ENCODE results near the gene PPP5C. TPM values are rescaled to one million over a fixed set of nuclear protein-coding genes. Genes with fewer than 3 reads are reported as not detected.
A peak's percentile ranks its signal among the peaks of the same experiment; 100 is the strongest.

The PPP5C gene
- total RNA-seq, 1 donor from 2014 or later: 86.4 TPM

DNA sequence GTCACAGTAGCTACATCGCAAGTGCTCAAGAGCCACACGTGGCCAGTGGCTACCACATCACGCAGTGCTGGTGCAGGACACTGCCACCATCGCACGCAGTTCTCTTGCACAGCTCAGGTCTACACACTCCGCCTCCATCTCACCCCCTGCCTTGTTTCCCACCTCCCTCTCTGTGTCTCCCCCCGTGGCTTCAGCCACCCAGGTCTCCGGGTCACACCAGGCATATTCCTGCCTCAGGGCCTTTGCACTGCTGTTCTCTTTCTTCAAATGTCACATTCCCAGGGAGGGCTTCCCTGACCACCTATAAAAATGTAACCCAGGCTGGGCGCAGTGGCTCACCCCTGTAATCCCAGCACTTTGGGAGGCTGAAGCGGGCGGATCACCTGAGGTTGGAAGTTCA is 55.8 kb downstream of the PPP5C start:
- no peaks in the 10 kb centered on the region for H3K9me3 Mint-ChIP-seq
- no peak overlapping the region for H3K27ac Mint-ChIP-seq
- no peaks in the 10 kb centered on the region for H3K36me3 Mint-ChIP-seq
- H3K4me1 Mint-ChIP-seq: peaks cover 24% of the 10 kb centered on the region
- TF ChIP-seq, protein P1, sequence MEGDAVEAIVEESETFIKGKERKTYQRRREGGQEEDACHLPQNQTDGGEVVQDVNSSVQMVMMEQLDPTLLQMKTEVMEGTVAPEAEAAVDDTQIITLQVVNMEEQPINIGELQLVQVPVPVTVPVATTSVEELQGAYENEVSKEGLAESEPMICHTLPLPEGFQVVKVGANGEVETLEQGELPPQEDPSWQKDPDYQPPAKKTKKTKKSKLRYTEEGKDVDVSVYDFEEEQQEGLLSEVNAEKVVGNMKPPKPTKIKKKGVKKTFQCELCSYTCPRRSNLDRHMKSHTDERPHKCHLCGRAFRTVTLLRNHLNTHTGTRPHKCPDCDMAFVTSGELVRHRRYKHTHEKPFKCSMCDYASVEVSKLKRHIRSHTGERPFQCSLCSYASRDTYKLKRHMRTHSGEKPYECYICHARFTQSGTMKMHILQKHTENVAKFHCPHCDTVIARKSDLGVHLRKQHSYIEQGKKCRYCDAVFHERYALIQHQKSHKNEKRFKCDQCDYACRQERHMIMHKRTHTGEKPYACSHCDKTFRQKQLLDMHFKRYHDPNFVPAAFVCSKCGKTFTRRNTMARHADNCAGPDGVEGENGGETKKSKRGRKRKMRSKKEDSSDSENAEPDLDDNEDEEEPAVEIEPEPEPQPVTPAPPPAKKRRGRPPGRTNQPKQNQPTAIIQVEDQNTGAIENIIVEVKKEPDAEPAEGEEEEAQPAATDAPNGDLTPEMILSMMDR (IDR thresholded peaks at IDR 0.05; ENCODE audit: unreplicated experiment): no peak
- H3K27me3 Mint-ChIP-seq (ENCODE audit: low read depth): no peaks in the 10 kb centered on the region
- DNase-seq (ENCODE audit: low spot score in 2 of 2, unreplicated experiment in 2 of 2): no peak
- H3K4me3 Mint-ChIP-seq: peak overlapping the region; percentile 37

DNA sequence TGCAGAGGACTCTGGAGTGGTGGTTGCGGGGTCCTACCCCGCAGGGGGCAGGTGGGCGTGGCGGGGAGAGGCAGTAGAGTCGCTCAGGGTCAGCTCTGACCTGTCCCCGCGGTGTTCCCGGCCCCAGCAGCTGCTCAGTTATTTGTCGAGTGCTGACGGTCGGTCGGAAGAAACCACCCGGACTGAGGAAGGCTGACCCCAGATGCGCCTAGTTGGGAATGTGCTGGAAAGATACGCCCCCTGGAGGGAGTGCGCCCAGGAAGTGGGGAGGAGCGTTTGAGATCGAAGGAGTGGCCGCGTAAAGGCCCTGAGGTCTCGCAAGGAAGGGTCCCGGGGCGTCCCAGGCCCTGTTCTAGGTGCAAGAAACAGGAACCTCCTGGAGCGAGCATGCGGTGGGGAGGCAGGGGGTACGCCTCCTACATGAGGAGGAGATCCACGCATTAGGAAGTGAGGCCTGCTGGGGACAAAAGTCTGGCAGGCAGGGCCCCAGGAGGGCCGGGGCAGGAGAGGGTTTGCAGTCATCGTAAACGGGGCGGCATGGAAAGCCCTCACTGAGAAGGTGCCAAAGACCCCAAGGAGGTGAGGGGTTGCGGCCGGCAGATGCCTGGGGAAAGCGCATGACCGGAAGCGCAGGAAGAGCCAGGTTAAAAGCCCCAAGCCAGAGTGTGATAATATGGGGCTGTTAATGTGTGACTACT is 57.3 kb downstream of the PPP5C start:
- Mint-ChIP-seq H3K36me3 (no peaks in the 10 kb centered on the region), H3K27me3 (ENCODE audit: low read depth) (no peaks in the 10 kb centered on the region), H3K4me3 (peak overlapping the region; percentile 77), H3K4me1 (peaks cover 36% of the 10 kb centered on the region), H3K27ac (peak overlapping the region; percentile 91), H3K9me3 (no peaks in the 10 kb centered on the region)
- no peak for DNase-seq (ENCODE audit: low spot score in 2 of 2, unreplicated experiment in 2 of 2)
- TF ChIP-seq, protein P1 (IDR thresholded peaks at IDR 0.05; ENCODE audit: unreplicated experiment): no peak

DNA sequence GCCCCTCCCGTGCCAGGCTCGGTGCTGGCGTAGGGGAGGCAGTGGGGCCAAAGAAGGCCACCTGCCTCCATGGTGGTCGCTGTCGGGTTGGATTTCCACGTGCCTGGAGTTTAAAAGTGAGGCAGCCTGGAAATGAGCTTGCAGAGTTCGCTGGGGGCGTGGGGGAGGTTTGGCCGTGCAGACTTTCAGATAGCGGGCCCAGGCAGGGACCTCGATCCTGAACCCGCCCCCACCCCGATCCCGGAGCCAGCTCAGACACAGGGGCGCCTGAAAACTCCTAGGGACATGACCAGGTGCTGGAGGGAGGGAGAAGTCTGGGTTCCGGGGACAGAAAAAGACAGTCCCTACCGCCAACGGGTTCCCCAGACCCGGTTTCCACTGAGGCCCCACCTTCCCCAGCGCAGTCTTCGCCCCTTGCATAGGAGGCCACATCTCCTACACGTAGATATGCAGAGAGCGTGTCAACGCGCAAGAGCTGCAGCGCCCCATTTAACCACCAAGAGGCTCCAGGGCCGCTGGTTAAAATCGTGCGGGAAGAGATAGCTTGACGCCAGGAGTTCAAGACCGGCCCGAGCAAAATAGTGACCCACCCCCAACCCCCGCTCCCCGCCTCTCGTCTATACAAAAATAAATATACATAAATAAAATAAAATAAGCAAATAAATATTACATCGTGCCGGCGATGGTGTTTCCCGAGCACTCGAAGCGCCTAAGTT is 58.0 kb downstream of the PPP5C start:
- no peaks in the 10 kb centered on the region for H3K27me3 Mint-ChIP-seq (ENCODE audit: low read depth)
- H3K27ac Mint-ChIP-seq: peak overlapping the region; percentile 91
- peaks cover 40% of the 10 kb centered on the region for H3K4me1 Mint-ChIP-seq
- H3K4me3 Mint-ChIP-seq: peak overlapping the region; percentile 77
- TF ChIP-seq, protein P1 (IDR thresholded peaks at IDR 0.05; ENCODE audit: unreplicated experiment): no peak
- H3K36me3 Mint-ChIP-seq: no peaks in the 10 kb centered on the region
- no peaks in the 10 kb centered on the region for H3K9me3 Mint-ChIP-seq
- peak in 1 of 2 experiments; percentile 62 for DNase-seq (ENCODE audit: low spot score in 2 of 2, unreplicated experiment in 2 of 2)

DNA sequence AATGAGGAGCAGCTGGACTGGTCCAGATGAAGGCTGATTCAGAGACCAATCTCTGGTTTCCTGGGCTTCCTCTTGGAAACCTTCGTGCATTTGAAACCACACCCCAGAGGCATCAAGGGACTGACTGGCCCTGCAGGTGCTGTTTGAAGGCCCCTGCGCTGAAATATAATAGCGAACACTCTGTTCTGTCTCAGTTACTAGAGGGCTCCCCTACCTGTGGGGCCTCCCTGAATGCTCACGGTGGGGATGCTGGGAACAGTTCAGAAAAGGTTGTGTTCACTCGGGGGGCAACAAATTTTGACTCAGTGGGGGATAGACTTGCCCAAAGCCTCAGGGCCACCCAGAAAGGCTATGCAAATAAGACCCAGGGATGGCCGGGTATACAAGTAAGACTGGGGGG is 60.1 kb downstream of the PPP5C start:
- H3K36me3 Mint-ChIP-seq: peaks cover 8% of the 10 kb centered on the region
- peaks cover 58% of the 10 kb centered on the region for H3K4me1 Mint-ChIP-seq
- no peaks in the 10 kb centered on the region for H3K27me3 Mint-ChIP-seq (ENCODE audit: low read depth)
- DNase-seq (ENCODE audit: low spot score in 2 of 2, unreplicated experiment in 2 of 2): no peak
- H3K27ac Mint-ChIP-seq: no peak overlapping the region
- no peaks in the 10 kb centered on the region for H3K9me3 Mint-ChIP-seq
- TF ChIP-seq, protein P1 (IDR thresholded peaks at IDR 0.05; ENCODE audit: unreplicated experiment): no peak
- H3K4me3 Mint-ChIP-seq: no peak overlapping the region

DNA sequence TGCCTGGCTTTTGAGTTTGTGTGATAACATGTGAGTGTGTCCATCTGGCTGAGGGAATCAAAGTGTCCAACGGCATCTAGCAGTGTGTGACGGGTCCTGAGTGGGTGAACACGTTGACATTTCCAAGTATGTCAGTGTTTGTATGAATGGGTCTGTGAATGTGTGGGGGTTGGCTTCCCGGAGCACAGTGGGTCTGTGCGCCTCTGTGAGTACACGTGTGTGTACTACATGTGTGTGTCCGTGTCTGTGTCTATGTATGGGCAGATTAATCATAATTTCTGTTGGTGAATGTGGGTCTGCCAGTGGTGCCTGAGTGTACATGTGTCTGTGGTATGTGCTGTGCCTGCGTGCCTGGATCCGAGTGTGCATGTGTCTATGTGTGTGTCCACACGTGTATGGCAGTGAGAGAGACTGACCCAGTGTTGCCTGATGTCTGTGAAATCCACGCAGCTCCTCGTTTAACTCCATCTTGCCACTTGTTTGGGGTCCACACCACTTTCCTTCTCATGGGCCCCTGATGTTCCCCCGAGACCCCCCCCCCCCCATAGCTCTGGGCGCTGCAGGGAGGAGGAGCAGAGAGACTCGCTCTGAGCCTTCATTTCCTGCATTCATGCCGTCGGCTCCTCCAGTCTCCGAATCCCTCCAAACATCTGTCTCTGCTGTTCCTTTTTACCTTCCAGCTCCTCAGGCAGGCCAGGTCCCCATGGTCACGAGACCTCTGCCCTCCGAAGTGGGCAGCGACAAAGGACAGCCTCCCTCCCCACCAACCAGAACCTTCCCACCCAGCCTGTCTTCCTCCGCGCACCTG is 61.2 kb downstream of the PPP5C start:
- H3K36me3 Mint-ChIP-seq: peaks cover 8% of the 10 kb centered on the region
- H3K4me3 Mint-ChIP-seq: peak overlapping the region; percentile 61
- peak overlapping the region; percentile 91 for H3K27ac Mint-ChIP-seq
- H3K4me1 Mint-ChIP-seq: peaks cover 67% of the 10 kb centered on the region
- no peak for DNase-seq (ENCODE audit: low spot score in 2 of 2, unreplicated experiment in 2 of 2)
- TF ChIP-seq, protein P1 (IDR thresholded peaks at IDR 0.05; ENCODE audit: unreplicated experiment): no peak
- no peaks in the 10 kb centered on the region for H3K27me3 Mint-ChIP-seq (ENCODE audit: low read depth)
- no peaks in the 10 kb centered on the region for H3K9me3 Mint-ChIP-seq

All from mesothelial cell of epicardium (in vitro differentiated cells).